Measurements from ENCODE around the gene ANO2. TPM values are rescaled to one million over a fixed set of nuclear protein-coding genes. Genes with fewer than 3 reads are reported as not detected.
A peak's percentile ranks its signal among the peaks of the same experiment; 100 is the strongest.
"Not testable (repeated sequence)": the region's sequence is repeated elsewhere in the genome, so short reads cannot be mapped to it uniquely, and the experiment has no call there.

Gene ANO2
- total RNA-seq, 2 donors from 2014 or later: not detected

- Mint-ChIP-seq H3K9me3 (peaks cover 7% of the 10 kb centered on the region), H3K4me1 (ENCODE audit: low read depth in 2 of 2) (no peaks in the 10 kb centered on the region), H3K27me3 (peaks cover 16 to 45% of the 10 kb centered on the region in 2 donors), H3K36me3 (peaks cover 14% of the 10 kb centered on the region), H3K4me3 (no peak overlapping the region), H3K27ac (no peak overlapping the region)
- DNase-seq (ENCODE audit: low spot score) (no peak), ATAC-seq (no peak)
These were observed 398.4 kb downstream of the ANO2 start for GRCh38 chr12:5546616-5547015.

GRCh38 chr12:5537771-5538170 is 407.3 kb downstream of the ANO2 start:
- Mint-ChIP-seq H3K27me3 (peaks cover 35 to 42% of the 10 kb centered on the region in 2 donors), H3K27ac (no peak overlapping the region), H3K4me3 (no peak overlapping the region), H3K4me1 (ENCODE audit: low read depth in 2 of 2) (no peaks in the 10 kb centered on the region), H3K9me3 (no peaks in the 10 kb centered on the region), H3K36me3 (peaks cover 2% of the 10 kb centered on the region)
- DNase-seq (ENCODE audit: low spot score): no peak
- no peak for ATAC-seq

- not testable (repeated sequence) for DNase-seq (ENCODE audit: low spot score); H3K36me3 Mint-ChIP-seq; H3K9me3 Mint-ChIP-seq; H3K4me1 Mint-ChIP-seq (ENCODE audit: low read depth in 2 of 2); ATAC-seq; H3K27ac Mint-ChIP-seq; H3K4me3 Mint-ChIP-seq
- H3K27me3 Mint-ChIP-seq: peaks cover 36 to 37% of the 10 kb centered on the region in 2 donors
These were observed 407.9 kb downstream of the ANO2 start for GRCh38 chr12:5537026-5537615.

- Mint-ChIP-seq H3K27me3 (peaks cover 34 to 37% of the 10 kb centered on the region in 2 donors), H3K9me3 (no peaks in the 10 kb centered on the region), H3K27ac (no peak overlapping the region), H3K4me1 (ENCODE audit: low read depth in 2 of 2) (no peaks in the 10 kb centered on the region), H3K4me3 (no peak overlapping the region), H3K36me3 (no peaks in the 10 kb centered on the region)
- no peak for DNase-seq (ENCODE audit: low spot score)
- ATAC-seq: no peak
These were observed 409.5 kb downstream of the ANO2 start for GRCh38 chr12:5535541-5535940.

GRCh38 chr12:5534426-5535199 is 410.4 kb downstream of the ANO2 start:
- no peak overlapping the region for H3K4me3 Mint-ChIP-seq
- ATAC-seq (no peak), DNase-seq (ENCODE audit: low spot score) (no peak)
- H3K4me1 Mint-ChIP-seq (ENCODE audit: low read depth in 2 of 2): no peaks in the 10 kb centered on the region
- no peaks in the 10 kb centered on the region for H3K9me3 Mint-ChIP-seq
- H3K27ac Mint-ChIP-seq: no peak overlapping the region
- H3K36me3 Mint-ChIP-seq: no peaks in the 10 kb centered on the region
- peaks cover 40 to 44% of the 10 kb centered on the region in 2 donors for H3K27me3 Mint-ChIP-seq

- ATAC-seq (no peak), DNase-seq (ENCODE audit: low spot score) (no peak)
- Mint-ChIP-seq H3K27me3 (peaks cover 30 to 34% of the 10 kb centered on the region in 2 donors), H3K27ac (no peak overlapping the region), H3K4me1 (ENCODE audit: low read depth in 2 of 2) (no peaks in the 10 kb centered on the region), H3K36me3 (no peaks in the 10 kb centered on the region), H3K9me3 (no peaks in the 10 kb centered on the region), H3K4me3 (no peak overlapping the region)
These were observed 411.7 kb downstream of the ANO2 start for GRCh38 chr12:5533368-5533767.

GRCh38 chr12:5525783-5526367 is 419.2 kb downstream of the ANO2 start:
- ATAC-seq (no peak), DNase-seq (ENCODE audit: low spot score) (no peak)

GRCh38 chr12:5524769-5525436 is 420.2 kb downstream of the ANO2 start:
- Mint-ChIP-seq H3K4me1 (ENCODE audit: low read depth in 2 of 2) (no peaks in the 10 kb centered on the region), H3K27ac (no peak overlapping the region), H3K9me3 (no peaks in the 10 kb centered on the region), H3K27me3 (peaks cover 3 to 11% of the 10 kb centered on the region in 2 donors), H3K4me3 (no peak overlapping the region), H3K36me3 (no peaks in the 10 kb centered on the region)
- DNase-seq (ENCODE audit: low spot score) (no peak), ATAC-seq (peak in 1 of 2 donors; percentile 54)

More at GRCh38 chr12:5525783-5526367, 419.2 kb downstream of the ANO2 start:
- no peak overlapping the region for H3K27ac Mint-ChIP-seq
- no peaks in the 10 kb centered on the region for H3K4me1 Mint-ChIP-seq (ENCODE audit: low read depth in 2 of 2)
- no peak overlapping the region for H3K4me3 Mint-ChIP-seq
- H3K9me3 Mint-ChIP-seq: no peaks in the 10 kb centered on the region
- H3K36me3 Mint-ChIP-seq: no peaks in the 10 kb centered on the region
- peaks cover 10 to 17% of the 10 kb centered on the region in 2 donors for H3K27me3 Mint-ChIP-seq

GRCh38 chr12:5524116-5524768 is 420.8 kb downstream of the ANO2 start:
- no peak for ATAC-seq
- H3K4me1 Mint-ChIP-seq (ENCODE audit: low read depth in 2 of 2): no peaks in the 10 kb centered on the region
- no peak for DNase-seq (ENCODE audit: low spot score)
- no peaks in the 10 kb centered on the region for H3K36me3 Mint-ChIP-seq
- peaks cover 8 to 14% of the 10 kb centered on the region in 2 donors for H3K27me3 Mint-ChIP-seq
- no peak overlapping the region for H3K4me3 Mint-ChIP-seq
- H3K27ac Mint-ChIP-seq: no peak overlapping the region
- H3K9me3 Mint-ChIP-seq: no peaks in the 10 kb centered on the region

GRCh38 chr12:5523396-5524115 is 421.5 kb downstream of the ANO2 start:
- no peak overlapping the region for H3K27ac Mint-ChIP-seq
- no peaks in the 10 kb centered on the region for H3K9me3 Mint-ChIP-seq
- no peak overlapping the region for H3K4me3 Mint-ChIP-seq
- no peaks in the 10 kb centered on the region for H3K36me3 Mint-ChIP-seq
- DNase-seq (ENCODE audit: low spot score) (no peak), ATAC-seq (no peak)
- H3K27me3 Mint-ChIP-seq: peaks cover 8 to 14% of the 10 kb centered on the region in 2 donors
- no peaks in the 10 kb centered on the region for H3K4me1 Mint-ChIP-seq (ENCODE audit: low read depth in 2 of 2)

GRCh38 chr12:5522432-5523335 is 422.4 kb downstream of the ANO2 start:
- Mint-ChIP-seq H3K4me3 (no peak overlapping the region), H3K4me1 (ENCODE audit: low read depth in 2 of 2) (no peaks in the 10 kb centered on the region), H3K27ac (no peak overlapping the region), H3K27me3 (peaks cover 8 to 14% of the 10 kb centered on the region in 2 donors), H3K9me3 (no peaks in the 10 kb centered on the region), H3K36me3 (no peaks in the 10 kb centered on the region)
- ATAC-seq (no peak), DNase-seq (ENCODE audit: low spot score) (no peak)
